Gastrocnemius medialis (tissue), 4 donors: ENCODE data around the gene TDRKH.

Source experiments
- CTCF ChIP-seq, 5 experiments: fragments of 450-650 bp in 3 of 5; fragments of 200-600 bp in 2 of 5; sonication (generic) in 2 of 5; IDR thresholded peaks in 4 of 5; conservative IDR thresholded peaks in 1 of 5; 1 replicate in 4 of 5; 2 replicates in 1 of 5; pipeline ENCODE4 v1.5.1; 2016 to 2019; ENCODE audit warnings: antibody characterized with exemption in 5 of 5, mild to moderate bottlenecking in 3 of 5, moderate library complexity in 3 of 5
- POLR2A ChIP-seq, 2 donors: fragments of 450-650 bp; IDR thresholded peaks; one replicate each; pipeline ENCODE4 v1.6.1; 2017; ENCODE audit warnings: antibody characterized with exemption in 2 of 2, mild to moderate bottlenecking in 2 of 2, moderate library complexity in 2 of 2

GRCh38 chr1:151733126-151733525 lies 57.2 kb downstream of the TDRKH start:
- TF ChIP-seq POLR2A (IDR thresholded peaks at IDR 0.05): no peak
- TF ChIP-seq CTCF (IDR thresholded peaks at IDR 0.05 in 4 of 5, conservative IDR thresholded peaks at IDR 0.05 in 1 of 5): no peak
